Measurements from ENCODE around the gene DOCK7. TPM values are rescaled to one million over a fixed set of nuclear protein-coding genes. Genes with fewer than 3 reads are reported as not detected.
"Not testable (repeated sequence)": the region's sequence is repeated elsewhere in the genome, so short reads cannot be mapped to it uniquely, and the experiment has no call there.

DOCK7 gene
- total RNA-seq, 1 donor from 2014 or later: 28.5 TPM

- peak; percentile 10 to 45 for DNase-seq (ENCODE audit: low read depth in 2 of 2)
These were observed 157.6 kb downstream of the DOCK7 start for GRCh38 chr1:62530516-62531154.

- DNase-seq (ENCODE audit: low read depth in 2 of 2): no peak
These were observed 159.0 kb downstream of the DOCK7 start for GRCh38 chr1:62529227-62529626.

- DNase-seq (ENCODE audit: low read depth in 2 of 2): peak; percentile 10 to 17
These were observed 160.2 kb downstream of the DOCK7 start for GRCh38 chr1:62528015-62528414.

GRCh38 chr1:62527346-62527745 is 160.8 kb downstream of the DOCK7 start:
- DNase-seq (ENCODE audit: low read depth in 2 of 2): not testable (repeated sequence)

- no peak for DNase-seq (ENCODE audit: low read depth in 2 of 2)
These were observed 164.3 kb downstream of the DOCK7 start for GRCh38 chr1:62523860-62524259.

GRCh38 chr1:62516600-62516999 is 171.6 kb downstream of the DOCK7 start:
- DNase-seq (ENCODE audit: low read depth in 2 of 2): no peak

GRCh38 chr1:62514746-62515423 is 173.3 kb downstream of the DOCK7 start:
- DNase-seq (ENCODE audit: low read depth in 2 of 2): no peak

- DNase-seq (ENCODE audit: low read depth in 2 of 2): no peak
These were observed 175.2 kb downstream of the DOCK7 start for GRCh38 chr1:62513013-62513412.

- no peak for DNase-seq (ENCODE audit: low read depth in 2 of 2)
These were observed 179.2 kb downstream of the DOCK7 start for GRCh38 chr1:62509028-62509427.

GRCh38 chr1:62508187-62508758 is 179.9 kb downstream of the DOCK7 start:
- DNase-seq (ENCODE audit: low read depth in 2 of 2): peak; percentile 58 to 60

GRCh38 chr1:62500210-62500609 is 188.0 kb downstream of the DOCK7 start:
- no peak for DNase-seq (ENCODE audit: low read depth in 2 of 2)

GRCh38 chr1:62494137-62494536 is 194.0 kb downstream of the DOCK7 start:
- no peak for DNase-seq (ENCODE audit: low read depth in 2 of 2)

- no peak for DNase-seq (ENCODE audit: low read depth in 2 of 2)
These were observed 194.5 kb downstream of the DOCK7 start for GRCh38 chr1:62493656-62494055.

- no peak for DNase-seq (ENCODE audit: low read depth in 2 of 2)
These were observed 195.7 kb downstream of the DOCK7 start for GRCh38 chr1:62492521-62492920.

- no peak for DNase-seq (ENCODE audit: low read depth in 2 of 2)
These were observed 200.2 kb downstream of the DOCK7 start for GRCh38 chr1:62487956-62488355.

GRCh38 chr1:62484824-62485468 is 203.2 kb downstream of the DOCK7 start:
- no peak for DNase-seq (ENCODE audit: low read depth in 2 of 2)

GRCh38 chr1:62481681-62482080 is 206.5 kb downstream of the DOCK7 start:
- no peak for DNase-seq (ENCODE audit: low read depth in 2 of 2)

GRCh38 chr1:62476525-62477219 is 211.5 kb downstream of the DOCK7 start:
- no peak for DNase-seq (ENCODE audit: low read depth in 2 of 2)

GRCh38 chr1:62467092-62467491 is 221.1 kb downstream of the DOCK7 start:
- DNase-seq (ENCODE audit: low read depth in 2 of 2): no peak

GRCh38 chr1:62462370-62462769 is 225.8 kb downstream of the DOCK7 start:
- DNase-seq (ENCODE audit: low read depth in 2 of 2): no peak

- no peak for DNase-seq (ENCODE audit: low read depth in 2 of 2)
These were observed 230.2 kb downstream of the DOCK7 start for GRCh38 chr1:62457955-62458354.

GRCh38 chr1:62452951-62453350 is 235.2 kb downstream of the DOCK7 start:
- DNase-seq (ENCODE audit: low read depth in 2 of 2): no peak
